ENCODE results near the gene SEMA4B. TPM values are rescaled to one million over a fixed set of nuclear protein-coding genes. Genes with fewer than 3 reads are reported as not detected.
A peak's percentile ranks its signal among the peaks of the same experiment; 100 is the strongest.

SEMA4B gene
- total and polyA plus RNA-seq, 2 donors (not counting 1 experiment from before 2014, with no cell fraction given), result 285 to 336 TPM

GRCh38 chr15:90213818-90214204 is 12.7 kb downstream of the SEMA4B start:
- peak overlapping the region; percentile 72 for H3K4me3 Mint-ChIP-seq
- peak overlapping the region; percentile 90 for H3K27ac Mint-ChIP-seq
- Histone ChIP-seq H3K4me2 (replicated peaks; ENCODE audit: low read depth, low read length, poor library complexity, severe bottlenecking) (peak overlapping the region; percentile 65), H3K36me3 (replicated peaks in 1 of 2; ENCODE audit: control extremely low read depth in 1 of 2, control insufficient read depth in 1 of 2, extremely low read depth in 1 of 2, insufficient read depth in 2 of 2, low read length in 1 of 2) (peaks cover 3 to 60% of the 10 kb centered on the region in 2 experiments), H3K4me1 (ENCODE audit: control insufficient read depth in 2 of 2, insufficient read depth in 2 of 2, low read length in 2 of 2) (peaks cover 97 to 100% of the 10 kb centered on the region in 2 donors), H3K9ac (ENCODE audit: low read length) (peak overlapping the region; percentile 35), H3K4me3 (ENCODE audit: control extremely low read depth in 1 of 5, extremely low read depth in 1 of 5, insufficient read depth in 1 of 5, low read depth in 2 of 5, low read length in 4 of 5) (peak overlapping the region in 1 of 5 experiments; percentile 39), H4K20me1 (ENCODE audit: control insufficient read depth, insufficient read depth, low read length, poor library complexity, severe bottlenecking) (peaks cover 27% of the 10 kb centered on the region), H3K27me3 (replicated peaks in 1 of 4; ENCODE audit: control extremely low read depth in 1 of 4, control insufficient read depth in 3 of 4, insufficient read depth in 4 of 4, low read length in 3 of 4) (no peaks in the 10 kb centered on the region), H3K9me3 (ENCODE audit: control extremely low read depth in 1 of 3, control insufficient read depth in 2 of 3, insufficient read depth in 1 of 3, low read length in 2 of 3) (peaks cover 0 to 4% (median 0%) of the 10 kb centered on the region in 3 donors), H3K27ac (ENCODE audit: low read length in 2 of 2) (peak overlapping the region; percentile 80 to 86), H3K79me2 (ENCODE audit: control insufficient read depth, insufficient read depth, low read length) (peaks cover 92% of the 10 kb centered on the region), H2AFZ (ENCODE audit: insufficient read depth, low read depth, low read length, poor library complexity, severe bottlenecking) (no peak overlapping the region)
- DNase-seq (peak; percentile 89), ATAC-seq (ENCODE audit: low read depth) (peak; percentile 71)
- CTCF ChIA-PET, result interaction anchor here (0.7 to 12.6 kb wide), 8 partner anchors 12 to 602 kb away, joined by 3 to 274 read pairs (median 6); partner anchors contain the start of genes CIB1, GDPGP1 and SEMA4B
- no peaks in the 10 kb centered on the region for H3K9me3 Mint-ChIP-seq (ENCODE audit: insufficient read depth)
- intact Hi-C loops (cut with micrococcal nuclease), result loop anchor here (1.0 to 10.0 kb wide), 6 partner anchors 13 to 451 kb away; partner anchors contain the start of genes AP3S2, GDPGP1 and SEMA4B
- TF ChIP-seq EZH2 (IDR thresholded peaks at IDR 0.05; ENCODE audit: borderline replicate concordance, insufficient read depth, low read depth, low read length, poor library complexity, severe bottlenecking) (no peak), CTCF (IDR thresholded peaks at IDR 0.05) (no peak)
- WGBS (ENCODE audit: insufficient coverage), result 12% methylated on average over 11 of the region's 11 CpGs
- H3K4me1 Mint-ChIP-seq, result peaks cover 94% of the 10 kb centered on the region
- H3K27me3 Mint-ChIP-seq, result no peaks in the 10 kb centered on the region
- POLR2A ChIA-PET, result interaction anchor here (0.5 to 9.0 kb wide), 7 partner anchors 9 to 52 kb away, joined by 4 to 163 read pairs (median 36); partner anchors contain the start of genes CIB1, GDPGP1 and SEMA4B
